Activated CD4-positive, alpha-beta memory T cell treated with anti-CD3 and anti-CD28 coated beads for 36 hours (primary cell): ENCODE results near the gene ADAM10. TPM values are rescaled to one million over a fixed set of nuclear protein-coding genes. Genes with fewer than 3 reads are reported as not detected.

ENCODE experiments used
- CTCF ChIA-PET: fragments of 350-600 bp; sonication (Branson Sonifier 250); formaldehyde crosslinking; loops from one replicate; lab custom pipeline; 2021; ENCODE audit warnings: antibody characterized with exemption, inconsistent platforms; lab: Charles Lee
- POLR2A ChIA-PET: fragments of 350-600 bp; sonication (Branson Sonifier 250); formaldehyde crosslinking; loops from one replicate; lab custom pipeline; 2021; ENCODE audit warnings: antibody characterized with exemption; lab: Charles Lee
- DNase-seq: peaks from one replicate; pipeline ENCODE4 v3.0.0-alpha.2; 2020
- H3K27ac Mint-ChIP-seq: one replicate; pipeline ENCODE4 v1.8.0; 2021; ENCODE audit warnings: mixed read lengths
- H3K27me3 Mint-ChIP-seq: one replicate; pipeline ENCODE4 v1.8.0; 2021; ENCODE audit warnings: mixed read lengths
- H3K36me3 Mint-ChIP-seq: one replicate; pipeline ENCODE4 v1.8.0; 2021; ENCODE audit warnings: mixed read lengths
- H3K4me1 Mint-ChIP-seq: one replicate; pipeline ENCODE4 v1.8.0; 2021; ENCODE audit warnings: low read depth, mixed read lengths
- H3K4me3 Mint-ChIP-seq: one replicate; pipeline ENCODE4 v1.8.0; 2021; ENCODE audit warnings: mild to moderate bottlenecking, mixed read lengths
- H3K9me3 Mint-ChIP-seq: one replicate; pipeline ENCODE4 v1.8.0; 2021; ENCODE audit warnings: mixed read lengths
- intact Hi-C: fragments of 100-400 bp; cut with micrococcal nuclease; formaldehyde crosslinking; loops from one replicate; pipeline ENCODE4 v1.15.1; 2023
- total RNA-seq, 2 experiments: library from RNA; stranded (reverse); gene quantifications; one replicate each; pipeline ENCODE4 v1.2.3, GENCODE V29; 2021

The ADAM10 gene
- total RNA-seq, 2 experiments from 2014 or later = 80.1 to 82.3 TPM

GRCh38 chr15:58755350-58755749, 5.8 kb upstream of the ADAM10 start:
- ChIA-PET POLR2A (no interaction called here), CTCF (no interaction called here)
- Mint-ChIP-seq H3K36me3 (no peaks in the 10 kb centered on the region), H3K9me3 (no peaks in the 10 kb centered on the region), H3K4me3 (no peak overlapping the region), H3K27me3 (no peaks in the 10 kb centered on the region), H3K27ac (no peak overlapping the region), H3K4me1 (peaks cover 4% of the 10 kb centered on the region)
- intact Hi-C loops = loop anchor here (5.0 kb wide), 1 partner anchor 483 kb away; no protein-coding TSS in a partner anchor
- DNase-seq = no peak

- no peak overlapping the region for H3K4me3 Mint-ChIP-seq
- peaks cover 5% of the 10 kb centered on the region for H3K36me3 Mint-ChIP-seq
- H3K27ac Mint-ChIP-seq = no peak overlapping the region
- peaks cover 13% of the 10 kb centered on the region for H3K4me1 Mint-ChIP-seq
- intact Hi-C loops = no loop called here
- DNase-seq = no peak
- ChIA-PET POLR2A (no interaction called here), CTCF (interaction anchor here (0.7 kb wide), 1 partner anchor 101 kb away, joined by 3 read pairs; no protein-coding TSS in a partner anchor)
- H3K9me3 Mint-ChIP-seq = no peaks in the 10 kb centered on the region
- no peaks in the 10 kb centered on the region for H3K27me3 Mint-ChIP-seq
Observed at GRCh38 chr15:58752716-58753115, 3.2 kb upstream of the ADAM10 start.

- POLR2A ChIA-PET = interaction anchor here (0.7 to 4.2 kb wide), 4 partner anchors 22 to 121 kb away, joined by 3 to 52 read pairs (median 3); partner anchors contain the start of gene MINDY2
- H3K36me3 Mint-ChIP-seq = peaks cover 5% of the 10 kb centered on the region
- CTCF ChIA-PET = interaction anchor here (1.0 to 4.3 kb wide), 6 partner anchors 11 to 521 kb away, joined by 3 to 32 read pairs (median 4); partner anchors contain the start of gene MINDY2
- no peaks in the 10 kb centered on the region for H3K9me3 Mint-ChIP-seq
- no peaks in the 10 kb centered on the region for H3K27me3 Mint-ChIP-seq
- peak overlapping the region; percentile 91 for H3K27ac Mint-ChIP-seq
- intact Hi-C loops = loop anchor here (1.0 to 10.0 kb wide), 3 partner anchors 22 to 414 kb away; partner anchors contain the start of gene MINDY2
- H3K4me3 Mint-ChIP-seq = peak overlapping the region; percentile 92
- DNase-seq = peak; percentile 58
- H3K4me1 Mint-ChIP-seq = peaks cover 35% of the 10 kb centered on the region
Observed at GRCh38 chr15:58748852-58749531, 515 bp downstream of the ADAM10 start.

GRCh38 chr15:58748040-58748851, 1.3 kb downstream of the ADAM10 start:
- CTCF ChIA-PET = interaction anchor here (1.0 to 4.3 kb wide), 3 partner anchors 22 to 520 kb away, joined by 3 to 32 read pairs (median 3); partner anchors contain the start of gene MINDY2
- Mint-ChIP-seq H3K4me3 (peak overlapping the region; percentile 92), H3K9me3 (no peaks in the 10 kb centered on the region), H3K27me3 (no peaks in the 10 kb centered on the region), H3K36me3 (peaks cover 5% of the 10 kb centered on the region), H3K27ac (peak overlapping the region; percentile 88), H3K4me1 (peaks cover 39% of the 10 kb centered on the region)
- POLR2A ChIA-PET = interaction anchor here (0.6 to 4.2 kb wide), 4 partner anchors 23 to 120 kb away, joined by 3 to 52 read pairs (median 3); partner anchors contain the start of gene MINDY2
- intact Hi-C loops = loop anchor here (10.0 kb wide), 2 partner anchors 293 to 413 kb away; no protein-coding TSS in a partner anchor
- DNase-seq = peak; percentile 74

GRCh38 chr15:58746174-58746573, 3.3 kb downstream of the ADAM10 start:
- ChIA-PET POLR2A (interaction anchor here (1.5 kb wide), 1 partner anchor 25 kb away, joined by 4 read pairs; the partner anchor contains the start of gene MINDY2), CTCF (interaction anchor here (1.0 kb wide), 1 partner anchor 9 kb away, joined by 4 read pairs; no protein-coding TSS in a partner anchor)
- no peak overlapping the region for H3K27ac Mint-ChIP-seq
- no peaks in the 10 kb centered on the region for H3K27me3 Mint-ChIP-seq
- intact Hi-C loops = loop anchor here (10.0 kb wide), 2 partner anchors 291 to 411 kb away; no protein-coding TSS in a partner anchor
- peaks cover 59% of the 10 kb centered on the region for H3K4me1 Mint-ChIP-seq
- peaks cover 5% of the 10 kb centered on the region for H3K36me3 Mint-ChIP-seq
- no peak for DNase-seq
- H3K4me3 Mint-ChIP-seq = no peak overlapping the region
- H3K9me3 Mint-ChIP-seq = no peaks in the 10 kb centered on the region

GRCh38 chr15:58742819-58743502, 6.5 kb downstream of the ADAM10 start:
- H3K4me1 Mint-ChIP-seq = peaks cover 66% of the 10 kb centered on the region
- no peaks in the 10 kb centered on the region for H3K36me3 Mint-ChIP-seq
- no peaks in the 10 kb centered on the region for H3K27me3 Mint-ChIP-seq
- H3K27ac Mint-ChIP-seq = no peak overlapping the region
- intact Hi-C loops = loop anchor here (10.0 kb wide), 2 partner anchors 288 to 408 kb away; no protein-coding TSS in a partner anchor
- ChIA-PET POLR2A (interaction anchor here (1.5 kb wide), 1 partner anchor 28 kb away, joined by 3 read pairs; the partner anchor contains the start of gene MINDY2), CTCF (no interaction called here)
- no peak for DNase-seq
- H3K9me3 Mint-ChIP-seq = no peaks in the 10 kb centered on the region
- no peak overlapping the region for H3K4me3 Mint-ChIP-seq

GRCh38 chr15:58742022-58742813, 7.3 kb downstream of the ADAM10 start:
- H3K27ac Mint-ChIP-seq = no peak overlapping the region
- no peaks in the 10 kb centered on the region for H3K9me3 Mint-ChIP-seq
- H3K4me1 Mint-ChIP-seq = peaks cover 68% of the 10 kb centered on the region
- no peak for DNase-seq
- H3K4me3 Mint-ChIP-seq = no peak overlapping the region
- ChIA-PET CTCF (no interaction called here), POLR2A (interaction anchor here (1.5 kb wide), 1 partner anchor 29 kb away, joined by 3 read pairs; the partner anchor contains the start of gene MINDY2)
- no peaks in the 10 kb centered on the region for H3K27me3 Mint-ChIP-seq
- intact Hi-C loops = loop anchor here (10.0 kb wide), 2 partner anchors 287 to 407 kb away; no protein-coding TSS in a partner anchor
- no peaks in the 10 kb centered on the region for H3K36me3 Mint-ChIP-seq

- Mint-ChIP-seq H3K27me3 (no peaks in the 10 kb centered on the region), H3K36me3 (no peaks in the 10 kb centered on the region), H3K9me3 (no peaks in the 10 kb centered on the region), H3K27ac (no peak overlapping the region), H3K4me3 (no peak overlapping the region), H3K4me1 (peaks cover 72% of the 10 kb centered on the region)
- ChIA-PET POLR2A (no interaction called here), CTCF (no interaction called here)
- intact Hi-C loops = loop anchor here (10.0 kb wide), 2 partner anchors 286 to 406 kb away; no protein-coding TSS in a partner anchor
- no peak for DNase-seq
Observed at GRCh38 chr15:58741032-58741431, 8.5 kb downstream of the ADAM10 start.

GRCh38 chr15:58740436-58740835, 9.1 kb downstream of the ADAM10 start:
- ChIA-PET POLR2A (no interaction called here), CTCF (interaction anchor here (0.7 kb wide), 1 partner anchor 618 kb away, joined by 4 read pairs; no protein-coding TSS in a partner anchor)
- Mint-ChIP-seq H3K4me1 (peaks cover 71% of the 10 kb centered on the region), H3K4me3 (no peak overlapping the region), H3K27ac (no peak overlapping the region), H3K27me3 (no peaks in the 10 kb centered on the region), H3K36me3 (no peaks in the 10 kb centered on the region), H3K9me3 (no peaks in the 10 kb centered on the region)
- intact Hi-C loops = loop anchor here (10.0 kb wide), 2 partner anchors 286 to 406 kb away; no protein-coding TSS in a partner anchor
- DNase-seq = no peak

GRCh38 chr15:58738046-58738707, 11.3 kb downstream of the ADAM10 start:
- ChIA-PET POLR2A (interaction anchor here (1.1 kb wide), 1 partner anchor 33 kb away, joined by 5 read pairs; the partner anchor contains the start of gene MINDY2), CTCF (interaction anchor here (0.7 to 1.2 kb wide), 2 partner anchors 12 to 33 kb away, joined by 3 to 5 read pairs; partner anchors contain the start of genes ADAM10 and MINDY2)
- no peaks in the 10 kb centered on the region for H3K27me3 Mint-ChIP-seq
- H3K27ac Mint-ChIP-seq = peak overlapping the region; percentile 67
- H3K36me3 Mint-ChIP-seq = no peaks in the 10 kb centered on the region
- no peak for DNase-seq
- peaks cover 67% of the 10 kb centered on the region for H3K4me1 Mint-ChIP-seq
- H3K9me3 Mint-ChIP-seq = no peaks in the 10 kb centered on the region
- no peak overlapping the region for H3K4me3 Mint-ChIP-seq
- intact Hi-C loops = no loop called here
